Stomach smooth muscle (tissue), 2 donors: ENCODE measurements around the gene EGLN2.

Experiments used
- H3K27ac ChIP-seq: one replicate; pipeline ENCODE4 v1.7.0; 2013; ENCODE audit warnings: mild to moderate bottlenecking, low read length, inconsistent platforms
- H3K27me3 ChIP-seq, 2 donors: one replicate each; pipeline ENCODE4 v1.7.0; 2013; ENCODE audit warnings: low read length in 2 of 2; ENCODE audit not compliant: insufficient read depth in 2 of 2, control insufficient read depth in 1 of 2
- H3K36me3 ChIP-seq, 2 donors: one replicate each; pipeline ENCODE4 v1.7.0; 2013; ENCODE audit warnings: low read length in 2 of 2; ENCODE audit not compliant: control insufficient read depth in 2 of 2, insufficient read depth in 2 of 2
- H3K4me1 ChIP-seq: one replicate; pipeline ENCODE4 v1.7.0; 2013; ENCODE audit warnings: low read length; ENCODE audit not compliant: control insufficient read depth, insufficient read depth
- H3K4me3 ChIP-seq, 2 donors: one replicate each; pipeline ENCODE4 v1.7.0; 2013; ENCODE audit warnings: low read length in 2 of 2
- H3K9ac ChIP-seq, 2 donors: one replicate each; pipeline ENCODE4 v1.7.0; 2013; ENCODE audit warnings: low read length in 2 of 2, mild to moderate bottlenecking in 1 of 2
- H3K9me3 ChIP-seq, 2 donors: one replicate each; pipeline ENCODE4 v1.7.0; 2013; ENCODE audit warnings: low read length in 2 of 2; ENCODE audit not compliant: control insufficient read depth in 2 of 2
- donor health status: healthy.
- donor health status: Pancreatic carcinoma.

EGLN2 gene

DNA sequence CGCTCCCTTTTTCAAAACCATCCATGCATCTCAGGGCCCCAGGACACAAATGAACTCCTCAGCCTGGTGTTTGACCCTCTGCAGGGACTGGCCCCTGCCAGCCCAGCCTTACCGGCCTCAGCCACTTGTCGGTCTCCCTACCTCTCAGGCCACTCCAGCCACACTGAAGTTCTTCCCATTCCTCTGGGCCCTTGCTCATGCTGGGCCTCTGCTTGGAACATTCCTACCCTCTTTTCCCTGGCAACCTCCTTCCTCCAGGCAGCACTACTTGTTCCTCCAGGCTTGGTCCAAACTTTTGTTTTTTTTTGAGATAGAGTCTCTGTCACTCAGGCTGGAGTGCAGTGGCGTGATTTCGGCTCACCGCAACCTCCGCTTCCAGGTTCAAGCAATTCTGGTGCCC, 7.6 kb upstream of the EGLN2 start:
- H3K9me3 ChIP-seq, result no peaks in the 10 kb centered on the region
- no peak overlapping the region for H3K27ac ChIP-seq
- no peaks in the 10 kb centered on the region for H3K27me3 ChIP-seq
- H3K4me1 ChIP-seq, result no peaks in the 10 kb centered on the region
- H3K4me3 ChIP-seq, result no peak overlapping the region
- H3K36me3 ChIP-seq, result peaks cover 3 to 8% of the 10 kb centered on the region in 2 donors
- no peak overlapping the region for H3K9ac ChIP-seq

DNA sequence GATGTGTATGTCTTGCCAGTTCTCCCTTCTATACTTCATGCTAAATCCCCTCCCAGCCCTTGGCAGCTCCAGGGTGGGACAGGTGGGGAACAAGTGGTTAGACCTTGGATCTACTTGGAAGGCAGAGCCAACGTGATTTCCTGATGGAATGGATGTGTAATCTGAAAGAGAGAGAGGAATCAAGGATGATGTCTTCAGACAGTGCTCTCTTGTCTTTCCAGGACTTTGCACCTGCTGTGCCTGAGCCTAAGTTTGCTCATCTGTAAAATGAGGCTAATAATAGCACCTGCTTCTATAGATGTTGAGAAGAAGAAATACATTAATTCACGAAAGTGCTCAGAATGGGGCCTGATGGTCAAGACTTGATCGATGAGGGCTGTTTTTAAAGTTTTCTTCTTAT, 7.0 kb upstream of the EGLN2 start:
- Histone ChIP-seq H3K27ac (no peak overlapping the region), H3K4me1 (no peaks in the 10 kb centered on the region), H3K36me3 (peaks cover 3 to 8% of the 10 kb centered on the region in 2 donors), H3K4me3 (no peak overlapping the region), H3K27me3 (no peaks in the 10 kb centered on the region), H3K9ac (no peak overlapping the region), H3K9me3 (no peaks in the 10 kb centered on the region)

DNA sequence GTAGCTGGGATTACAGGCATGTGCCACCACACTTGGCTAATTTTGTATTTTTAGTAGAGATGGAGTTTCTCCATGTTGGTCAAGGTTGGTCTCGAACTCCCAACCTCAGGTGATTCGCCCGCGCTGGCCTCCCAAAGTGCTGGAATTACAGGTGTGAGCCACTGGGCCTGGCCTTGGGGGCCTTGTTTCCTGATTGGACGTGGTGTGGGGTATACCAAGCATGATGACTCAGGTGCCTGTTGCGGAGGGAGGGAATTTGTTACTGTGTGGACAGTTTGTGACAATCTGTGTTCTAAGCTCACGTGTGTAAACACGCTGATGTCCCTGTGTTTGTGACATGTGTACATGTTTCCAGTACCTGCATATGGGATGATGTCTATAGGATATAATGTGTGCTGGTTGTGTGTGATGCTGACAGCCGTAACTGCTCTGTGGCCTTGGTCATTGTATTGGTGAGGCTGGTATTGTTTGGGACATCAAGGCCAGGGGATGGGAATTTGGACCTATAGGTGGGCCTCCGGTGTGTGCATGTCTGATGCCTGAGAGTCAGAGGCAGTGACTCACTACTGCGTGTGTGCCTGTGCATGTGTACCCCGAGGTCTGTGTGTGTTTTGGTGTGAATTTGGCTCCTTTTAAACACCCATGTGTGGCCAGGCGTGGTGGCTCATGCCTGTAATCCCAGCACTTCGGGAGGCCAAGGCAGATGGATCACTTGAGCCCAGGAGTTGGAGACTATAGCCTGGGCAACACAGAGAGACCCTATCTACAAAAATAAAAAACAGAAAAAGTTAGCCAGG, 1.6 kb upstream of the EGLN2 start:
- H3K27me3 ChIP-seq, result no peaks in the 10 kb centered on the region
- H3K9ac ChIP-seq, result no peak overlapping the region
- H3K36me3 ChIP-seq, result peaks cover under 1 to 13% of the 10 kb centered on the region in 2 donors
- peak overlapping the region in 1 of 2 donors; percentile 85 for H3K4me3 ChIP-seq
- peaks cover 35% of the 10 kb centered on the region for H3K4me1 ChIP-seq
- H3K9me3 ChIP-seq, result no peaks in the 10 kb centered on the region
- H3K27ac ChIP-seq, result peak overlapping the region; percentile 92

DNA sequence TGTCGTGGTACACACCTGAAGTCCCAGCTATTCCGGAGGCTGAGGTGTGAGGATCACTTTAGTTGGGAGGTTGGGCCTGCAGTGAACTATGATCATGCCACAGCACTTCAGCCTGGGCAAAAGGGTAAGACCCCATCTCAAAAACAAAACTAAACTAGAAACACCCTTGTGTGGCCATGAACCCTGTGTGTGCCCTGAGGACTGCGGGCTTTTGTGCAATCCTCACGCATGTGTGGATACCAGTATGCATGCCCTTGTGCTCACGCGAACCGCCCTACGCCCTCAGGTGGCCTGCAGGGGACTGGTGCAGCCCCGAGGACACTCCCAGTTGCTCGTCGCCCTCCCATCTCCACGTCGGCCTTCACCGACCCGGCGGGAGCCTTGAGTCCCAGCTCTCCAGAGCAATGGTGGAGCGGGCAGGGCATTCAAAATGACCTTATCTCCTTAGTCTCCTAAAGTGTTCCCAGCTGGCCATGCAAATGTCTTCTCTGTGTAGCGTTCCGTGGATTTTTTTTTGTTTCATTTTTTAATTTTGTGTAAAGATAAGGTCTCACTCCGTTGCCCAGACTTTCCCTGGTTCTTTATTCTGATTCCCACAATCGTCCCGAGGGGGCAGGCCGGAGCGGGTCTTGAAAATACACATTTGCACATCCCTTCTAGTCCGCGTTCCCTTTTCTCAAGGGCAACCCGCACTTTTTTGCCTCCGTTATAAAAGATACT, 868 bp upstream of the EGLN2 start:
- H3K27ac ChIP-seq, result peak overlapping the region; percentile 92
- no peaks in the 10 kb centered on the region for H3K27me3 ChIP-seq
- H3K9me3 ChIP-seq, result no peaks in the 10 kb centered on the region
- peaks cover 42% of the 10 kb centered on the region for H3K4me1 ChIP-seq
- peak overlapping the region; percentile 68 to 85 for H3K4me3 ChIP-seq
- peaks cover 0 to 10% of the 10 kb centered on the region in 2 donors for H3K36me3 ChIP-seq
- peak overlapping the region; percentile 65 to 87 for H3K9ac ChIP-seq

DNA sequence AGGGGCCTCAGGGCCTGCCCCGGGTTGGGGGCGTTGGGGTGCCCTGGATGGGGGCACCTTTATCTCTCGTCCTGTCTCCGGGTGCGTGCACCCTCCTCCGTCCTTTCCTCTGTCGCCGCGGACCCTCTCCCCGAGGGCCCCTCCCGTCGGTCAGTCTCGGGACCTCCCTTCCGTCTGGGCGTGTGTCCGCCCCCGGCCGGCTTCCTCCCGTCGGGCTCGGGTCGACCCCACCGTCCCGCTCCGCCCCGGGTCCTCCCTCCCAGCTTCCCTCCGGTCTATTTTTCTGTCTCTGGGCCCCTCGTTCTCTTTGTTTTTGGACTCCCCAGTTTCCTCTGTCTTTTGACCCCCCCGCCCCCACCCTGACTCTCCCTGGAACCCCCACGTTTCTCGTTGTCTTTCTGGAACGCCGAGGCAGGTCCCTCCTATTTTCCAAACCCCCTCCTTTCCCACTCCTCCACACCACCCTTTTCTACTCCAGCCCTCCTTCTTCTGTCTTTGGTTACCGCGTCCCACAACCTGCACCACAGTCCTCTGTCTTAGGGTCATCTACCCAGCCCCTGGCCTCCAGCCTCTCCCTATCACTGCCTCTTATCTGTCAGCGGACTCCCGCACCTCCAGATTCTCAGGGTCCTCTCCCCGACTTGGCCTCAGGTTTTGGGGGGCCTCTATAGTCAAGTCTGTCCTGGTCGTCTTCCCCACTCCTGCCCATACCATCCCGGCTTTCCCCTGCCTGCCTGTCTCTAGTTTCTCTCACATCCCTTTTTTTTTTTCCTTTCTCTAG, 757 bp downstream of the EGLN2 start:
- H3K27ac ChIP-seq, result peak overlapping the region; percentile 75
- H3K27me3 ChIP-seq, result no peaks in the 10 kb centered on the region
- H3K9ac ChIP-seq, result peak overlapping the region; percentile 79 to 84
- no peaks in the 10 kb centered on the region for H3K9me3 ChIP-seq
- H3K4me1 ChIP-seq, result peaks cover 59% of the 10 kb centered on the region
- H3K36me3 ChIP-seq, result peaks cover 0 to 10% of the 10 kb centered on the region in 2 donors
- H3K4me3 ChIP-seq, result peak overlapping the region; percentile 80 to 85

DNA sequence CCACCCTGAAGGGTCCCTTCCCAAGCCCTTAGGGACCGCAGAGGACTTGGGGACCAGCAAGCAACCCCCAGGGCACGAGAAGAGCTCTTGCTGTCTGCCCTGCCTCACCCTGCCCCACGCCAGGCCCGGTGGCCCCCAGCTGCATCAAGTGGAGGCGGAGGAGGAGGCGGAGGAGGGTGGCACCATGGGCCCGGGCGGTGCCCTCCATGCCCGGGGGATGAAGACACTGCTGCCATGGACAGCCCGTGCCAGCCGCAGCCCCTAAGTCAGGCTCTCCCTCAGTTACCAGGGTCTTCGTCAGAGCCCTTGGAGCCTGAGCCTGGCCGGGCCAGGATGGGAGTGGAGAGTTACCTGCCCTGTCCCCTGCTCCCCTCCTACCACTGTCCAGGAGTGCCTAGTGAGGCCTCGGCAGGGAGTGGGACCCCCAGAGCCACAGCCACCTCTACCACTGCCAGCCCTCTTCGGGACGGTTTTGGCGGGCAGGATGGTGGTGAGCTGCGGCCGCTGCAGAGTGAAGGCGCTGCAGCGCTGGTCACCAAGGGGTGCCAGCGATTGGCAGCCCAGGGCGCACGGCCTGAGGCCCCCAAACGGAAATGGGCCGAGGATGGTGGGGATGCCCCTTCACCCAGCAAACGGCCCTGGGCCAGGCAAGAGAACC, 1.5 kb downstream of the EGLN2 start:
- H3K4me1 ChIP-seq, result peaks cover 66% of the 10 kb centered on the region
- no peaks in the 10 kb centered on the region for H3K9me3 ChIP-seq
- peaks cover 0 to 11% of the 10 kb centered on the region in 2 donors for H3K36me3 ChIP-seq
- H3K9ac ChIP-seq, result peak overlapping the region; percentile 79 to 84
- no peaks in the 10 kb centered on the region for H3K27me3 ChIP-seq
- H3K4me3 ChIP-seq, result peak overlapping the region; percentile 80 to 85
- H3K27ac ChIP-seq, result peak overlapping the region; percentile 75

DNA sequence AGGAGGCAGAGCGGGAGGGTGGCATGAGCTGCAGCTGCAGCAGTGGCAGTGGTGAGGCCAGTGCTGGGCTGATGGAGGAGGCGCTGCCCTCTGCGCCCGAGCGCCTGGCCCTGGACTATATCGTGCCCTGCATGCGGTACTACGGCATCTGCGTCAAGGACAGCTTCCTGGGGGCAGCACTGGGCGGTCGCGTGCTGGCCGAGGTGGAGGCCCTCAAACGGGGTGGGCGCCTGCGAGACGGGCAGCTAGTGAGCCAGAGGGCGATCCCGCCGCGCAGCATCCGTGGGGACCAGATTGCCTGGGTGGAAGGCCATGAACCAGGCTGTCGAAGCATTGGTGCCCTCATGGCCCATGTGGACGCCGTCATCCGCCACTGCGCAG, 2.0 kb downstream of the EGLN2 start:
- Histone ChIP-seq H3K36me3 (peaks cover 0 to 13% of the 10 kb centered on the region in 2 donors), H3K4me1 (peaks cover 69% of the 10 kb centered on the region), H3K9ac (peak overlapping the region; percentile 29 to 79), H3K4me3 (peak overlapping the region; percentile 16 to 85), H3K9me3 (no peaks in the 10 kb centered on the region), H3K27ac (peak overlapping the region; percentile 75), H3K27me3 (no peaks in the 10 kb centered on the region)

DNA sequence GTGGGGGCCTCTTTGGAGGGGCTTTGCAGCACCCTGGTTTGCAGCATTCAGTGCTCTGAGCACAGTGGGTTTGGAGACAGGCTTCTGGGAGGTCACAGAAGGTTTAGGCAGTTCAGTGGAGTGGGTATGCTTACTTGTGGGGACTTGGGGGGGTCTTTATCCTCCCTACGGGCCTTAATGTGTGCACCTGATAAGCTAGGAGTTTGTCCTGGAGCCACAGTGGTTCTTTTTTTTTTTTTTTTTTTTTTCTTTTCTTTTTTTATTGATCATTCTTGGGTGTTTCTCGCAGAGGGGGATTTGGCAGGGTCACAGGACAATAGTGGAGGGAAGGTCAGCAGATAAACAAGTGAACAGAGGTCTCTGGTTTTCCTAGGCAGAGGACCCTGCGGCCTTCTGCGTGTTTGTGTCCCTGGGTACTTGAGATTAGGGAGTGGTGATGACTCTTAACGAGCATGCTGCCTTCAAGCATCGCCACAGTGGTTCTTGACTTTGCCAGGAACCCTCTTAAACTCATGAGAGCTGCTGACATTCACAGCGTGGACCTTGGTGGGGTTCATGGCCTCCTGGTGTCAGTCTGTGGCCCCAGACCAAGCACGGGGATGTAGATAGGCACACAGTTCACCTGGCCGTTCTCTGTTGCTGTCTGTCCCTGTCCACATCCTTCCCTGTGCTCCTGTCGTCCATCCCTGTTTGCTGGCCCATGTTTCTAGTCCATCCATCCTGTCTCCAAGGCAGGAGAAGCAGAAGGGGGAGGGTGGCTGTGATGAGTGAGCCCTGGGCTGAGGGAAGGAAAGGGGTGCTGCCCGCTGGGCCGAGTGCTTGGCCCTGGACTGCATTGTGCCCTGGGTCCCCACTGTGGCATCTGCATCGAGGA, 2.7 kb downstream of the EGLN2 start:
- Histone ChIP-seq H3K27ac (peak overlapping the region; percentile 75), H3K27me3 (no peaks in the 10 kb centered on the region), H3K36me3 (peaks cover 0 to 13% of the 10 kb centered on the region in 2 donors), H3K9me3 (no peaks in the 10 kb centered on the region), H3K4me1 (peaks cover 76% of the 10 kb centered on the region), H3K9ac (peak overlapping the region; percentile 41 to 51), H3K4me3 (peak overlapping the region; percentile 47 to 85)

DNA sequence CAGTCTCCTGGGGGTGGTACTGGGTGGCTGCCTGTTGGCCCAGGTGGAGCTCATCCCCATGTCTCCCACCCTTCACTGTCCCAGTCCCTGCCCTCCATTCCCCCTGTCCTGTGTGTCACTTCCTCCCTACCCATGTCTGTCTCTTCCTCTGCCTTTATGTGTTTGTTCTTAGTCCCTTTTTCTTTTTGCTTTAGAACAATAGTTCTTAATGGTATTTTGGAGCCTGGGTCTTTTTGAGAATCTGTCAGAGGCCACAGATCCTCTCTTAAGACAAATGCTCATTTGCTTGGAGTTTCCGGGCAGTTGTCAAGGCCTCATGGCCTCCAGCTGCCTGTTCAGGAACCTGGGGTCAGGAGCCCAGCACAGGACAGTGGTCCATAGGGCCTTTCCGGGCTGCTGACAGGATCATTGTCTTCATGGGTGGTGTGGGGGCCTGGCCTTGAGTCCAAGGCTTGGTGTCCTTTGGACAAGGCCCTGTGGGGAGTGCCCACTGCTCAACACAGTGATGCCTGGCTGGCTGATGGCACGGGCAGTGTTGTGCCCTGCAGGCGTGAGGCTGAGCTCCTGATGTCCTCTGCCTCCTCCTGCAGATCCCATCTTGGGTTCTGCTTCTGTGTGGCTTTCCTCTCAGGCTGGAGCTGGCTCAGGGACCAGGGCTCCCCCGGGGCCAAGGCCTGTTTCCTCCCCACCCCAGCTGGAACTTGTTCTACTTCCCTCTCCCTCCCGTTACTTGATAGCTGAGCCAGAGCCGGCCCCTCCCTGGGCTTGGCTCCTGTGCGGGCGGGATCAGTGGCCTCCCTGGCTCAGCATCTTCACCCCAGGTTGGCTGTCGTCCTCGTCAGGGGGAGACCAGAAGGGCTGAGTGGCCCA, 3.5 kb downstream of the EGLN2 start:
- Histone ChIP-seq H3K27ac (peak overlapping the region; percentile 75), H3K9ac (peak overlapping the region; percentile 46 to 51)

More for the DNA sequence above, 3.5 kb downstream of the EGLN2 start:
- Histone ChIP-seq H3K4me3 (peak overlapping the region; percentile 47 to 85), H3K9me3 (no peaks in the 10 kb centered on the region), H3K27me3 (no peaks in the 10 kb centered on the region), H3K4me1 (peaks cover 82% of the 10 kb centered on the region), H3K36me3 (peaks cover under 1 to 17% of the 10 kb centered on the region in 2 donors)
